Liver (tissue), 9 donors: ENCODE data around the gene TMTC4. TPM values are rescaled to one million over a fixed set of nuclear protein-coding genes. Genes with fewer than 3 reads are reported as not detected.

Experiments used
- DNase-seq: peaks from one replicate; pipeline ENCODE4 v3.0.0-alpha.2; 2017; ENCODE audit warnings: low spot score
- H3K27ac ChIP-seq, 2 donors: one replicate each; pipeline ENCODE4 v1.7.0; 2013; ENCODE audit warnings: inconsistent platforms in 2 of 2, low read length in 2 of 2, control low read depth in 1 of 2, low read depth in 1 of 2, mild to moderate bottlenecking in 1 of 2
- H3K27me3 ChIP-seq, 4 donors: one replicate each; pipeline versions ENCODE4 v1.6.1 to v1.7.0; 2013; ENCODE audit warnings: low read length in 3 of 4, inconsistent platforms in 1 of 4, mild to moderate bottlenecking in 1 of 4, moderate library complexity in 1 of 4; ENCODE audit not compliant: control insufficient read depth in 4 of 4, insufficient read depth in 4 of 4
- H3K36me3 ChIP-seq, 4 donors: one replicate each; pipeline versions ENCODE4 v1.6.1 to v1.7.0; 2013; ENCODE audit warnings: low read length in 3 of 4, mild to moderate bottlenecking in 3 of 4, low read depth in 1 of 4, moderate library complexity in 1 of 4; ENCODE audit not compliant: control insufficient read depth in 4 of 4, insufficient read depth in 3 of 4
- H3K4me1 ChIP-seq, 4 donors: one replicate each; pipeline versions ENCODE4 v1.6.1 to v1.7.0; 2013; ENCODE audit warnings: low read length in 3 of 4, mild to moderate bottlenecking in 3 of 4, moderate library complexity in 1 of 4; ENCODE audit not compliant: control insufficient read depth in 4 of 4, insufficient read depth in 4 of 4
- H3K4me3 ChIP-seq, 3 donors: one replicate each; pipeline versions ENCODE4 v1.6.1 to v1.7.0; 2013; ENCODE audit warnings: low read length in 3 of 3, control low read depth in 1 of 3, low read depth in 1 of 3, mild to moderate bottlenecking in 1 of 3
- H3K9ac ChIP-seq, 2 donors: one replicate each; pipeline ENCODE4 v1.7.0; 2013; ENCODE audit warnings: low read length in 2 of 2, mild to moderate bottlenecking in 2 of 2, moderate library complexity in 2 of 2, control low read depth in 1 of 2, low read depth in 1 of 2
- H3K9me3 ChIP-seq, 4 donors: one replicate each; pipeline versions ENCODE4 v1.6.1 to v1.7.0; 2013; ENCODE audit warnings: low read length in 3 of 4; ENCODE audit not compliant: control insufficient read depth in 4 of 4
- EGR1 ChIP-seq, 2 donors: IDR thresholded peaks; 2 replicates each; pipeline ENCODE4 v1.6.1; 2016 to 2018; ENCODE audit warnings: antibody characterized with exemption in 2 of 2, low read depth in 2 of 2
- GABPA ChIP-seq, 2 donors: IDR thresholded peaks in 1 of 2; conservative IDR thresholded peaks in 1 of 2; 2 replicates each; pipeline ENCODE4 v1.6.1; 2016; ENCODE audit warnings: antibody characterized with exemption in 2 of 2, mild to moderate bottlenecking in 1 of 2, moderate library complexity in 1 of 2
- HNF4A ChIP-seq, 2 donors: conservative IDR thresholded peaks; 2 replicates each; pipeline ENCODE4 v1.6.1; 2016; ENCODE audit warnings: antibody characterized with exemption in 2 of 2, mild to moderate bottlenecking in 2 of 2
- HNF4G ChIP-seq: IDR thresholded peaks from 2 replicates; pipeline ENCODE4 v1.6.1; 2016; ENCODE audit warnings: antibody characterized with exemption
- JUND ChIP-seq, 2 donors: IDR thresholded peaks; 2 replicates each; pipeline ENCODE4 v1.6.1; 2016; ENCODE audit warnings: antibody characterized with exemption in 2 of 2
- RAD21 ChIP-seq, 2 donors: IDR thresholded peaks; 2 replicates each; pipeline ENCODE4 v1.6.1; 2016; ENCODE audit warnings: antibody characterized with exemption in 2 of 2, mild to moderate bottlenecking in 2 of 2
- REST ChIP-seq: IDR thresholded peaks from 2 replicates; pipeline ENCODE4 v1.6.1; 2016; ENCODE audit warnings: antibody characterized with exemption, mild to moderate bottlenecking
- RXRA ChIP-seq, 2 donors: IDR thresholded peaks; 2 replicates each; pipeline ENCODE4 v1.6.1; 2017 to 2018; ENCODE audit warnings: antibody characterized with exemption in 2 of 2, mild to moderate bottlenecking in 1 of 2
- SP1 ChIP-seq: IDR thresholded peaks from 2 replicates; pipeline ENCODE4 v1.6.1; 2018; ENCODE audit warnings: antibody characterized with exemption, mild to moderate bottlenecking
- TAF1 ChIP-seq: conservative IDR thresholded peaks from 2 replicates; pipeline ENCODE4 v1.6.1; 2016; ENCODE audit warnings: antibody characterized with exemption, mild to moderate bottlenecking
- YY1 ChIP-seq: IDR thresholded peaks from 2 replicates; pipeline ENCODE4 v1.6.1; 2016; ENCODE audit warnings: antibody characterized with exemption, mild to moderate bottlenecking
- ZBTB33 ChIP-seq: IDR thresholded peaks from 2 replicates; pipeline ENCODE4 v1.6.1; 2016; ENCODE audit warnings: antibody characterized with exemption
- WGBS: extraction: QIAGEN DNeasy Blood & Tissue Kit; methylation state at CpG from one replicate; pipeline ENCODE4 v1.1.7; 2013; 5-methylcytosine and 5-hydroxymethylcytosine counted together
- polyA plus RNA-seq, 2 donors: library from polyadenylated mRNA; stranded (reverse) in 1 of 2; unstranded in 1 of 2; fragments of 200-250 nt in 1 of 2; fragments of >200 nt in 1 of 2; fragmentation: Nextera tagmentation in 1 of 2; extraction: Ambion mirVana in 1 of 2; gene quantifications; one replicate each; pipeline versions ENCODE4 v1.2.1 to v1.2.3, GENCODE V29; 2013 to 2015
- total RNA-seq, 2 donors: library from RNA; depleted of rRNA; stranded (reverse); fragments of >200 nt; gene quantifications; one replicate each; pipeline ENCODE4 v1.2.3, GENCODE V29; 2014
- TF ChIP-seq, protein P1 (sequence below): IDR thresholded peaks from 2 replicates; pipeline ENCODE4 v1.6.1; 2016; ENCODE audit warnings: antibody characterized with exemption
- TF ChIP-seq, protein P2 (sequence below): IDR thresholded peaks from 2 replicates; pipeline ENCODE4 v1.6.1; 2016; ENCODE audit warnings: antibody characterized with exemption
- TF ChIP-seq, protein P3 (sequence below): fragments of 150-350 bp; IDR thresholded peaks from 2 replicates; pipeline ENCODE4 v1.5.1; 2017; ENCODE audit warnings: improper control_type of control experiment, low read depth, low read length; ENCODE audit not compliant: missing input control
- donor health status: healthy.
- donor health status: healthy.
- donor health status: healthy.
- donor health status: healthy.
- donor health status: healthy.

The TMTC4 gene
- total and polyA plus RNA-seq, 4 donors: 7.3 to 26.4 (median 12.3) TPM

- no peak for TF ChIP-seq RXRA (IDR thresholded peaks at IDR 0.05)
- TF ChIP-seq, protein P1, sequence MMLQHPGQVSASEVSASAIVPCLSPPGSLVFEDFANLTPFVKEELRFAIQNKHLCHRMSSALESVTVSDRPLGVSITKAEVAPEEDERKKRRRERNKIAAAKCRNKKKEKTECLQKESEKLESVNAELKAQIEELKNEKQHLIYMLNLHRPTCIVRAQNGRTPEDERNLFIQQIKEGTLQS: no peak
- no peak for TF ChIP-seq JUND (IDR thresholded peaks at IDR 0.05)
- no peak for TF ChIP-seq HNF4G
- TF ChIP-seq, protein P2, sequence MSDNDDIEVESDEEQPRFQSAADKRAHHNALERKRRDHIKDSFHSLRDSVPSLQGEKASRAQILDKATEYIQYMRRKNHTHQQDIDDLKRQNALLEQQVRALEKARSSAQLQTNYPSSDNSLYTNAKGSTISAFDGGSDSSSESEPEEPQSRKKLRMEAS: no peak
- TF ChIP-seq TAF1: no peak
- TF ChIP-seq GABPA (IDR thresholded peaks at IDR 0.05 in 1 of 2, conservative IDR thresholded peaks at IDR 0.05 in 1 of 2): no peak
- TF ChIP-seq YY1: no peak
- no peak for TF ChIP-seq ZBTB33
- TF ChIP-seq EGR1 (IDR thresholded peaks at IDR 0.05; ENCODE audit: low read depth in 2 of 2): no peak
- no peak overlapping the region for H3K4me3 ChIP-seq
- WGBS: 99% methylated on average over 7 of the region's 7 CpGs
- H3K27ac ChIP-seq: no peak overlapping the region
- H3K4me1 ChIP-seq: no peaks in the 10 kb centered on the region
- H3K36me3 ChIP-seq: peaks cover 0 to 17% (median 3%) of the 10 kb centered on the region in 4 donors
- no peaks in the 10 kb centered on the region for H3K27me3 ChIP-seq
- no peak for DNase-seq
- no peak overlapping the region for H3K9ac ChIP-seq
- no peaks in the 10 kb centered on the region for H3K9me3 ChIP-seq
These were observed 30.2 kb downstream of the TMTC4 start for GRCh38 chr13:100644371-100644770.

DNA sequence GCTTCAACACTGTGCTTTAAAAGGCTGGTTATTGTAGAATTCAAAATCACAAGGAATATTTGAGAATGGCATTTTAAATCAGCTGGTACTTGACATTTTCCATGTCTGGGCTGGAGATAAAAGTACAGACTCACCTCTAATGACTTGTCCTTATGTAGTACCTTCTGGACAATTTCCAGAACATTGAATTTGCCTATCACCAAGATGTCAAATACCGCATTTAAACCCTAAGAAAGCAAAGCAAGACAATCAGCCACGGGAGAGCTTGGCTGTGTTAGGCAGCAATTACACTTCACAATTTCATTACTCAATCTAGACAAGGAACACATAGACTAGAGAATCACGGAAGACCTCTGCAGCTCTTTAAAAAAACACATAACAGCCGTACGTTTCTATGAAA is 36.8 kb downstream of the TMTC4 start:
- H3K4me3 ChIP-seq: no peak overlapping the region
- DNase-seq: no peak
- no peaks in the 10 kb centered on the region for H3K9me3 ChIP-seq
- H3K27me3 ChIP-seq: no peaks in the 10 kb centered on the region
- H3K4me1 ChIP-seq: no peaks in the 10 kb centered on the region
- peaks cover 8 to 66% (median 30%) of the 10 kb centered on the region in 4 donors for H3K36me3 ChIP-seq
- 93% methylated on average over 5 of the region's 5 CpGs for WGBS
- no peak overlapping the region for H3K9ac ChIP-seq
- no peak overlapping the region for H3K27ac ChIP-seq
- no peak for TF ChIP-seq HNF4A (conservative IDR thresholded peaks at IDR 0.05)
- TF ChIP-seq JUND (IDR thresholded peaks at IDR 0.05): no peak
- TF ChIP-seq REST: no peak
- TF ChIP-seq SP1: no peak

DNA sequence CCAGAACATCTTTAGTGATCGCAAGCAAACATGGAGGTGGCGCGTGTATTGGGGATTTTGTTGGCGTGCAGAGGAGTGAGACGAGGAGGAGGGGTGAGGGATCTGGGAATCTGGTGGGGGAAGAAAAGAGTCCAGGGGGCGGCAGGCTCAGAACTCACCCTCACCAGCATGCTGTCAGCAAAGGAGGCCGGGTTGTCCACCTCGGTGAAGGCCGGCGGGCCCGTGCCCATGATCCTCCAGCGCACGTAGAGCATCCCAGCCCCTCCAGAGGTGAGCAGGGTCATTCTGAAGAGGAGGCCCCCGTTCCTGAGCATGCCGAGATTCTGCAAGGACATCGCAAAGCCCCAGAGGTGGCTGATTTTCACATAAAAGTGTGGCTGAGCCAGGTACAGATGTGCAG is 37.2 kb downstream of the TMTC4 start:
- no peaks in the 10 kb centered on the region for H3K27me3 ChIP-seq
- no peaks in the 10 kb centered on the region for H3K4me1 ChIP-seq
- no peak overlapping the region for H3K27ac ChIP-seq
- peaks cover 8 to 63% (median 30%) of the 10 kb centered on the region in 4 donors for H3K36me3 ChIP-seq
- no peaks in the 10 kb centered on the region for H3K9me3 ChIP-seq
- no peak overlapping the region for H3K9ac ChIP-seq
- H3K4me3 ChIP-seq: no peak overlapping the region
- no peak for DNase-seq
- 97% methylated on average over 16 of the region's 16 CpGs for WGBS
- TF ChIP-seq TAF1: no peak
- no peak for TF ChIP-seq YY1
- no peak for TF ChIP-seq SP1
- TF ChIP-seq RAD21 (IDR thresholded peaks at IDR 0.05): no peak
- no peak for TF ChIP-seq HNF4G
- TF ChIP-seq, protein P3, sequence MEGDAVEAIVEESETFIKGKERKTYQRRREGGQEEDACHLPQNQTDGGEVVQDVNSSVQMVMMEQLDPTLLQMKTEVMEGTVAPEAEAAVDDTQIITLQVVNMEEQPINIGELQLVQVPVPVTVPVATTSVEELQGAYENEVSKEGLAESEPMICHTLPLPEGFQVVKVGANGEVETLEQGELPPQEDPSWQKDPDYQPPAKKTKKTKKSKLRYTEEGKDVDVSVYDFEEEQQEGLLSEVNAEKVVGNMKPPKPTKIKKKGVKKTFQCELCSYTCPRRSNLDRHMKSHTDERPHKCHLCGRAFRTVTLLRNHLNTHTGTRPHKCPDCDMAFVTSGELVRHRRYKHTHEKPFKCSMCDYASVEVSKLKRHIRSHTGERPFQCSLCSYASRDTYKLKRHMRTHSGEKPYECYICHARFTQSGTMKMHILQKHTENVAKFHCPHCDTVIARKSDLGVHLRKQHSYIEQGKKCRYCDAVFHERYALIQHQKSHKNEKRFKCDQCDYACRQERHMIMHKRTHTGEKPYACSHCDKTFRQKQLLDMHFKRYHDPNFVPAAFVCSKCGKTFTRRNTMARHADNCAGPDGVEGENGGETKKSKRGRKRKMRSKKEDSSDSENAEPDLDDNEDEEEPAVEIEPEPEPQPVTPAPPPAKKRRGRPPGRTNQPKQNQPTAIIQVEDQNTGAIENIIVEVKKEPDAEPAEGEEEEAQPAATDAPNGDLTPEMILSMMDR: no peak
- no peak for TF ChIP-seq RXRA (IDR thresholded peaks at IDR 0.05)
- no peak for TF ChIP-seq JUND (IDR thresholded peaks at IDR 0.05)
- TF ChIP-seq EGR1 (IDR thresholded peaks at IDR 0.05; ENCODE audit: low read depth in 2 of 2): no peak
- TF ChIP-seq REST: no peak
- TF ChIP-seq, protein P1: no peak
